Coronary artery (tissue), 2 donors: ENCODE data around the gene NUDT16L1.
"Not testable (repeated sequence)": the region's sequence is repeated elsewhere in the genome, so short reads cannot be mapped to it uniquely, and the experiment has no call there.

Experiments
- DNase-seq: peaks from one replicate; pipeline ENCODE4 v3.0.0-alpha.2; 2017; ENCODE audit warnings: low spot score
- H3K27ac ChIP-seq, 2 donors: fragments of 200-600 bp; sonication (generic); one replicate each; pipeline ENCODE4 v1.5.1; 2016 to 2019
- H3K4me3 ChIP-seq: fragments of 200-600 bp; sonication (generic); 2 replicates; pipeline ENCODE4 v1.5.1; 2016; ENCODE audit warnings: mild to moderate bottlenecking, moderate library complexity
- CTCF ChIP-seq: fragments of 200-600 bp; sonication (generic); IDR thresholded peaks from one replicate; pipeline ENCODE4 v1.5.1; 2019; ENCODE audit warnings: antibody characterized with exemption

NUDT16L1 gene

GRCh38 chr16:4736546-4736945 is 43.2 kb downstream of the NUDT16L1 start:
- Histone ChIP-seq H3K27ac (no peak overlapping the region), H3K4me3 (no peak overlapping the region)
- TF ChIP-seq CTCF: no peak
- DNase-seq: no peak

- Histone ChIP-seq H3K4me3 (no peak overlapping the region), H3K27ac (no peak overlapping the region)
- DNase-seq: no peak
- no peak for TF ChIP-seq CTCF
These were observed 44.2 kb downstream of the NUDT16L1 start for GRCh38 chr16:4737545-4737944.

- not testable (repeated sequence) for H3K27ac ChIP-seq, DNase-seq, H3K4me3 ChIP-seq
These were observed 45.0 kb downstream of the NUDT16L1 start for GRCh38 chr16:4738370-4738769.

- H3K4me3 ChIP-seq: no peak overlapping the region
- no peak for TF ChIP-seq CTCF
- no peak for DNase-seq
- no peak overlapping the region for H3K27ac ChIP-seq
These were observed 50.0 kb downstream of the NUDT16L1 start for GRCh38 chr16:4743226-4743878.

GRCh38 chr16:4744555-4745273 is 51.4 kb downstream of the NUDT16L1 start:
- TF ChIP-seq CTCF: no peak
- H3K4me3 ChIP-seq: no peak overlapping the region
- DNase-seq: no peak
- no peak overlapping the region for H3K27ac ChIP-seq

- Histone ChIP-seq H3K4me3 (no peak overlapping the region), H3K27ac (no peak overlapping the region)
- no peak for DNase-seq
- TF ChIP-seq CTCF: no peak
These were observed 51.9 kb downstream of the NUDT16L1 start for GRCh38 chr16:4745274-4745569.
